Medulla oblongata (tissue), 1 donor: ENCODE results near the gene COL24A1.
"Not testable (repeated sequence)": the region's sequence is repeated elsewhere in the genome, so short reads cannot be mapped to it uniquely, and the experiment has no call there.

Source experiments
- DNase-seq: peaks from one replicate; pipeline ENCODE4 v3.0.0-alpha.2; 2015; ENCODE audit errors: extremely low spot score

The COL24A1 gene

GRCh38 chr1:86152887-86153286 lies 3.7 kb downstream of the COL24A1 start:
- DNase-seq = no peak

GRCh38 chr1:86151427-86151826 lies 5.1 kb downstream of the COL24A1 start:
- no peak for DNase-seq

GRCh38 chr1:86150553-86151055 lies 6.0 kb downstream of the COL24A1 start:
- DNase-seq = no peak

- DNase-seq = no peak
Measured at GRCh38 chr1:86149591-86149990, 7.0 kb downstream of the COL24A1 start.

- no peak for DNase-seq
Measured at GRCh38 chr1:86147755-86148154, 8.8 kb downstream of the COL24A1 start.

GRCh38 chr1:86146566-86146965 lies 10.0 kb downstream of the COL24A1 start:
- no peak for DNase-seq

GRCh38 chr1:86140281-86140880 lies 16.2 kb downstream of the COL24A1 start:
- no peak for DNase-seq

- DNase-seq = no peak
Measured at GRCh38 chr1:86138746-86139145, 17.8 kb downstream of the COL24A1 start.

GRCh38 chr1:86137436-86137835 lies 19.1 kb downstream of the COL24A1 start:
- no peak for DNase-seq

GRCh38 chr1:86119214-86119764 lies 37.3 kb downstream of the COL24A1 start:
- DNase-seq = no peak

- DNase-seq = no peak
Measured at GRCh38 chr1:86114816-86115400, 41.7 kb downstream of the COL24A1 start.

GRCh38 chr1:86114236-86114635 lies 42.3 kb downstream of the COL24A1 start:
- DNase-seq = no peak

GRCh38 chr1:86111590-86111989 lies 45.0 kb downstream of the COL24A1 start:
- DNase-seq = not testable (repeated sequence)

- no peak for DNase-seq
Measured at GRCh38 chr1:86110451-86111129, 46.0 kb downstream of the COL24A1 start.

GRCh38 chr1:86105533-86105866 lies 51.1 kb downstream of the COL24A1 start:
- DNase-seq = no peak

GRCh38 chr1:86104606-86105532 lies 51.7 kb downstream of the COL24A1 start:
- DNase-seq = no peak

GRCh38 chr1:86101616-86102015 lies 55.0 kb downstream of the COL24A1 start:
- DNase-seq = no peak

GRCh38 chr1:86100401-86100800 lies 56.2 kb downstream of the COL24A1 start:
- DNase-seq = no peak

- no peak for DNase-seq
Measured at GRCh38 chr1:86089765-86090164, 66.8 kb downstream of the COL24A1 start.

- no peak for DNase-seq
Measured at GRCh38 chr1:86085741-86086409, 70.7 kb downstream of the COL24A1 start.

GRCh38 chr1:86084998-86085397 lies 71.6 kb downstream of the COL24A1 start:
- no peak for DNase-seq
